SH-SY5Y (cell line): ENCODE data around the gene NTM.

Source experiments
- GATA2 ChIP-seq: IDR thresholded peaks from 2 replicates; pipeline ENCODE4 v1.6.1; 2011; ENCODE audit warnings: mild to moderate bottlenecking, low read depth, low read length
- GATA3 ChIP-seq: IDR thresholded peaks from 2 replicates; pipeline ENCODE4 v1.6.1; 2011; ENCODE audit warnings: low read depth, mild to moderate bottlenecking, low read length, moderate library complexity

- no peak for TF ChIP-seq GATA2
- no peak for TF ChIP-seq GATA3
These were observed 282.8 kb downstream of the NTM start for GRCh38 chr11:131653260-131653659.
